ENCODE measurements around the gene HSPA8.
"Not testable (repeated sequence)": the region's sequence is repeated elsewhere in the genome, so short reads cannot be mapped to it uniquely, and the experiment has no call there.

Gene HSPA8

GRCh38 chr11:123061403-123062157 lies at the start of gene HSPA8:
Gene HSPA8, minus strand, starts transcription at chr11:123062136. Its CDS starts 812 bp downstream, at chr11:123061324.
- peak in 12 of 14 donors; percentile 56 to 83 (median 72) for DNase-seq

- DNase-seq = peak in 1 of 14 donors; percentile 63
Observed at GRCh38 chr11:123111465-123111864, 49.5 kb upstream of the HSPA8 start.

GRCh38 chr11:123110397-123110796 lies 48.5 kb upstream of the HSPA8 start:
- no peak for DNase-seq

GRCh38 chr11:123107945-123108495 lies 46.1 kb upstream of the HSPA8 start:
- no peak for DNase-seq

- no peak for DNase-seq
Observed at GRCh38 chr11:123104697-123105096, 42.8 kb upstream of the HSPA8 start.

- peak in 11 of 14 donors; percentile 3 to 97 (median 31) for DNase-seq
Observed at GRCh38 chr11:123103326-123103980, 41.5 kb upstream of the HSPA8 start.

GRCh38 chr11:123100379-123101085 lies 38.6 kb upstream of the HSPA8 start:
- peak in 3 of 14 donors; percentile 4 to 77 (median 7) for DNase-seq

- DNase-seq = no peak
Observed at GRCh38 chr11:123098990-123099389, 37.1 kb upstream of the HSPA8 start.

GRCh38 chr11:123093739-123094138 lies 31.8 kb upstream of the HSPA8 start:
- DNase-seq = peak in 1 of 14 donors; percentile 80

GRCh38 chr11:123091506-123091905 lies 29.6 kb upstream of the HSPA8 start:
- DNase-seq = peak in 1 of 14 donors; percentile 51

GRCh38 chr11:123090168-123090567 lies 28.2 kb upstream of the HSPA8 start:
- not testable (repeated sequence) for DNase-seq

GRCh38 chr11:123088896-123089295 lies 27.0 kb upstream of the HSPA8 start:
- DNase-seq = not testable (repeated sequence)

- not testable (repeated sequence) for DNase-seq
Observed at GRCh38 chr11:123087657-123088056, 25.7 kb upstream of the HSPA8 start.

GRCh38 chr11:123086305-123086704 lies 24.4 kb upstream of the HSPA8 start:
- DNase-seq = peak in 1 of 14 donors; percentile 85

GRCh38 chr11:123085497-123085896 lies 23.6 kb upstream of the HSPA8 start:
- no peak for DNase-seq

- DNase-seq = no peak
Observed at GRCh38 chr11:123084454-123084853, 22.5 kb upstream of the HSPA8 start.

- peak in 6 of 14 donors; percentile 11 to 97 (median 40) for DNase-seq
Observed at GRCh38 chr11:123083623-123084029, 21.7 kb upstream of the HSPA8 start.

- DNase-seq = no peak
Observed at GRCh38 chr11:123082977-123083376, 21.0 kb upstream of the HSPA8 start.

GRCh38 chr11:123080015-123080414 lies 18.1 kb upstream of the HSPA8 start:
- no peak for DNase-seq

- no peak for DNase-seq
Observed at GRCh38 chr11:123076484-123076883, 14.5 kb upstream of the HSPA8 start.

GRCh38 chr11:123073343-123074057 lies 11.6 kb upstream of the HSPA8 start:
- no peak for DNase-seq

GRCh38 chr11:123072762-123073161 lies 10.8 kb upstream of the HSPA8 start:
- DNase-seq = no peak

Data from C1 segment of cervical spinal cord (tissue), 14 donors.